GM21723 (cell line): ENCODE data around the gene SCYGR8.
"Not testable (repeated sequence)": the region's sequence is repeated elsewhere in the genome, so short reads cannot be mapped to it uniquely, and the experiment has no call there.

ENCODE experiments used
- ATAC-seq: cut with Tn5 transposase; IDR thresholded peaks from one replicate; pipeline ENCODE4 v1.9.1; 2021; ENCODE audit warnings: mild to moderate bottlenecking, moderate library complexity; ENCODE audit not compliant: unreplicated experiment

SCYGR8 gene, protein sequence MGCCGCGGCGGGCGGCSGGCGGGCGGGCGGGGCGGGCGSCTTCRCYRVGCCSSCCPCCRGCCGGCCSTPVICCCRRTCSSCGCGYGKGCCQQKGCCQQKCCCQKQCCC

DNA sequence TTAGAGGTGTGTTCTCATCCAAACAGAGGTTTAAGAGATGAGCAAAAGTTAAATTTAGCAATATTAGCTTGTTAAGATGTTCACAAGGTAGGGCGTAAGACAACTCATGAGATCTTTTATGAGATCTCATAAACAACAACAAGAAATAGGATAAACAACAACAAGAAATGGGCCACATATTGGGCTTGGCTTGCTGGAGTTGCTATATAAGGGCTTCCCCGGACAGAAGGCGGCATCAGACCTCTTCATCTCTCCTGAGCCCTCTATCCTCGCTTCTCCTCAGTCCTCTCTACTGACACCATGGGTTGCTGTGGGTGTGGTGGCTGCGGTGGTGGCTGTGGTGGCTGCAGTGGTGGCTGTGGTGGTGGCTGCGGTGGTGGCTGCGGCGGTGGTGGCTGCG lies at the start of gene SCYGR8:
Gene SCYGR8, plus strand, starts transcription at position 301 of the 400 bp plus-strand sequence. Its CDS starts 0 bp downstream, at position 301.
- no peak for ATAC-seq

DNA sequence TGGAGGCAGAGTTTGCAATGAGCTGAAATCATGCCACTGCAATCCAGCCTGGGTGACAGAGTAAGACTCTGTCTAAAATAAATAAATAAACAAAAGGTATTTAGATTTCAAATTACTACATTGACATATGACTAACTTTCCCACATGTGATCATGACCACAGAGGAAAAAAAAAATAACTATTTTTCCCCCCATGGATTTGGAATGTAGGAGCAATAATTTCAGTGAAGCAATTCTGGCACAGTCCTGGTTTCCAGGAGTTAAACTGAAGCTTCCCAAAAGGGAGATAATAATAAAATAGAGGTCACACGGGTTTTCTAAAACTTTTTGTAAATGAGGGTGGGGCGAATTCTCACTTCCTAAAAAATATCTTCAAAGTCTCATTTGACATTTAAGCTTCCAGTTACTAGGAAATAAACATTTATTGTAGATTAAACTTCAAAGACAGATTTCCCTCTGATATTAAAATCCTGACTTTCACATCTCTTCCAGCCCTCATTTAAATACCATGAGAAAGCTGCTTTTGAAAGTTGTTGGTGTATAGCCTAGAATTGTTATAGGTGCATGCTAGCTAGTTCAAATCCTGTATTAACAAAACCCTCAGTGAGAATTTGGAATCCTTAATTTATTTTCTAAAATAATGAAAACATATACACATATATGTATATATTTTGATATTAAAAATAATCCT lies 48.6 kb upstream of the SCYGR8 start:
- ATAC-seq, result no peak

DNA sequence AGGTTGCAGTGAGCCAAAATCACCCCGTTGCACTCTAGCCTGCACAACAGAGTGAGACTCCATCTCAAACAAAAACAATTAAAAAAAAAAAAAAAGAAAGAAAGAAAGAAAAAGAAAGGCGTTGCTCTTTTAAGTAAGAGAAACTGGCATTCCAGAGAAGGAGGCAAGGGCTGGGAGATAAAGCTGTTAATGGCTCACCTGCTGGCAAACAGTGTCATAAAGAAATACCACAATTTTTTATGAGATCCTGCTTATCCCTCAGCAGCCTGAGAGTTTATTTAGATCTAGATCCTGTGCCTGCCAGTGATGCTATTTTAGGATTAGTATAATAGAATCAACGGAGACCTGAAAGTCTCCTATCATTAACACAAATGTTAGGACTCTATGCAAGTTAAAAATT lies 44.1 kb upstream of the SCYGR8 start:
- no peak for ATAC-seq

DNA sequence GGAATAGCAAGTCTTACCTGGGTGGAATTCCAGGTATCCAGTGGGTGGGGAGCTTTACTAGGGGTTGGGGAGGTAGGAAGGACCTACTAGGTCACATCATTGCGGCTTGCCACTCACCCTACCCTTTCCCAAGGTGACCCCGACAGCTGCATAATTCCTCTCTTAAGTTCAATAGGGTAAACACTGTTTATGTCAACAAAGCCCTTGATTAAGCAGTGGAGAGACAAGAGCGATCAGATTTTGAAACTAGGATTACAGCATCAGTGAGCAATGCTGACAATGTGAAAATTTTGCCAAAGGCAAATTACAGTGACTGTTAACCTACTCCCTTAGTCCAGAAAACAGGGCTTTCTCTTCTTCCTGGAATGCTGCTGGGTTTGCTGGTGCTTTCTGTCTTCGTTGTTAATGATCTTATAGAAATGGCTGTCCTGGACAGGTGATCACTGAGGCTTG lies 42.4 kb upstream of the SCYGR8 start:
- no peak for ATAC-seq

DNA sequence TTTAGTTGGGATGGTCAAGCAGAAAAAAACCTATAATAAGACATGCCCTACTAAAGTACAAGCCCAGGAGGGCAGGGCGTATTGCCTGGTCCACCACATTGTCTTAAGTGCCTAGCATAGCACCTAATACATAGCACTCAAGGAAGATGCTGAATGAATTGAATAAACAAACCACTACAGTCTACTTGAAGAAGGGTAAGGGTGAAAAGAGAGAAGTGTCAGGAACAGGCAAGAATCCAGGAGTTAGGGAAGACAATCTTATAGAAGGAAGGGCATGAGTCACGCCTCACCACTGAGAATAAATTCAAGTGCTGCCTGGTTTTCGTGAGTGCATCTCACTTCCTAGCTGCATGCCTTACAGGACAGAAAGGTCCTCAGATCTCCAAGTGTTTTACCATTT lies 41.7 kb upstream of the SCYGR8 start:
- no peak for ATAC-seq

DNA sequence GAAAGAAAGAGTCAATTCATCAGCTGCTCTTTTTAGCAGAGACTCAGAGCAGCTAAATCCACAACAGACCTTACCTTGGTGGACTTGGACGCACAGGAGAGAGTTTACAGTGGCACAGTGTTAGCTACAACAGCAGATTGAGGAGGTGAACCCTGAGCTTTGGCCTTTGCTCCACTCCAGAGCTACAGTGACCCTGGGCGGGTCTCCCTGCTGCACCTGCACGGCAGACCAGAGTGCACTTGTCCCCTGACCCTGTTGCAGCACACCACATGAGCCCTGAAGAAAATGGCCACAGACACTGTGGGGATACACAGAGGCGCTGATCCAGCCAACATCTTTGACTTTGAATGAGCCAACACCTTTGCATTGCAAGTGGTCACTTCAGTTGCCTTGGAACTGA lies 38.8 kb upstream of the SCYGR8 start:
- no peak for ATAC-seq

DNA sequence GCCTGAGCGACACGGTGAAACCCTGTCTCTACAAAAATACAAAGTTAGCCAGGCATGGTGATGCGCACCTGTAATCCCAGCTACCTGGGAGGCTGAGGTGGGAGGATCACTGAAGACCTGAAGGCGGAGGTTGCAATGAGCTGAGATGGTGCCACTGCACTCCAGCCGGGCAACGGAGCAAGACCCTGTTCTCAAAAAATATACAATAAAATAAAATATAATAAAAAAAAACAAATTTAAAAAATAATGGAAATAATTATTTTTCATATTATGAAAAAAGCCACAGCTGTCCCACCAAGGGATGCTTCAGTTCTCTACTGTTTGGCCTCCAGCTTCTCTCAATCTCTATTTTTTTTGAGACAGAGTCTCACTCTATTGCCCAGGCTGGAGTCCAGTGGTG lies 38.3 kb upstream of the SCYGR8 start:
- ATAC-seq, result no peak

DNA sequence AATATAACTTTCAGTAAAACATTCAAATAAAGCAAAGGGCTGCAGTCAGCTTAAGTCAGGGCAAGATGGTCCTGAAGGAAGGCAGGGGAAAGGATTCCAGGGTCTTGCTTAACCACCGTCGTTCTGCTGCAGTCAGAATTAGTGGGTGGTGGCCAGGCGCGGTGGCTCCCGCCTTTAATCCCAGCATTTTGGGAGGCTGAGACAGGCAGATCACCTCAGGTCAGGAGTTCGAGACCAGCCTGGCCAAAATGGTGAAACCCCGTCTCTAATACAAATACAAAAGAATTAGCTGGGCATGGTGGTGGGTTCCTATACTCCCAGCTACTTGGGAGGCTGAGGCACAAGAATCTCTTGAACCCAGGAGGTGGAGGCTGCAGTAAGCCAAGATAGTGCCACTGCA lies 34.7 kb upstream of the SCYGR8 start:
- ATAC-seq, result no peak

DNA sequence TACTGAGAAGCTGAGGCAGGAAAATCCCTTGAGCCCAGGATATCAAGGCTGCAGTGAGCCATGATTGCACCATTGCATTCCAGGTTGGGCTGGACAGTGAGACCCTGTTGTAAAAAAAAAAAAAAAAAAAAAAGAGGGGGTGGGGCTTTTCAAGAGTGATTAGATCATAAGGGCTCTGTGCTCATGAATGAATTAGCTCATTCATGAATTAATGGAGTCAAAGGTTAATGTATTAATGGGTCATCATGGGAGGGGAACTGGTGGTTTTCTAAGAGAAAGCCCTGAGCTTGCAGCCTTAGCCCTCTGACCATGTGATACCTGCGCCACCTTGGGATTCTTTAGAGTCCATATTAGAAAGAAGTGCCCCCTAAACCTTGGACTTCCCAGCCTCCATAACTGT lies 32.4 kb upstream of the SCYGR8 start:
- ATAC-seq, result no peak

DNA sequence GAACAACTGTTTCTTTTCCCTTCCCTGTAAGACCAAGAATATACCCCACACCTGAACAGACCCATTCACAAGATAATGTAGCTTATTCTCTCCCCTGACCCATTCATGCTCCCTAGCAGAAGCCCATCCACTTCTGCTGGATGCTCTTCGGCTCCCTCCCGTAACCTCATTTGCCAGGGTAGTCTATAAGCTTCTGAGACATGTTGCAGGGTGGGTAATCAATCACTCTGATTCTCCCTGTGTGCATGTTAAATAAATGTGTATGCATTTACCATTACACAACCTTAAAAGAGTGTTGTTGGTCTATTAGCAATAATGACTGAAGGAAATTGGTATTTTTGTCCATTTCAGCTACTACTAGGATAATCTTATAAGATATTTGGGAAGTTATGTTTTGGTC lies 29.2 kb upstream of the SCYGR8 start:
- ATAC-seq, result no peak

DNA sequence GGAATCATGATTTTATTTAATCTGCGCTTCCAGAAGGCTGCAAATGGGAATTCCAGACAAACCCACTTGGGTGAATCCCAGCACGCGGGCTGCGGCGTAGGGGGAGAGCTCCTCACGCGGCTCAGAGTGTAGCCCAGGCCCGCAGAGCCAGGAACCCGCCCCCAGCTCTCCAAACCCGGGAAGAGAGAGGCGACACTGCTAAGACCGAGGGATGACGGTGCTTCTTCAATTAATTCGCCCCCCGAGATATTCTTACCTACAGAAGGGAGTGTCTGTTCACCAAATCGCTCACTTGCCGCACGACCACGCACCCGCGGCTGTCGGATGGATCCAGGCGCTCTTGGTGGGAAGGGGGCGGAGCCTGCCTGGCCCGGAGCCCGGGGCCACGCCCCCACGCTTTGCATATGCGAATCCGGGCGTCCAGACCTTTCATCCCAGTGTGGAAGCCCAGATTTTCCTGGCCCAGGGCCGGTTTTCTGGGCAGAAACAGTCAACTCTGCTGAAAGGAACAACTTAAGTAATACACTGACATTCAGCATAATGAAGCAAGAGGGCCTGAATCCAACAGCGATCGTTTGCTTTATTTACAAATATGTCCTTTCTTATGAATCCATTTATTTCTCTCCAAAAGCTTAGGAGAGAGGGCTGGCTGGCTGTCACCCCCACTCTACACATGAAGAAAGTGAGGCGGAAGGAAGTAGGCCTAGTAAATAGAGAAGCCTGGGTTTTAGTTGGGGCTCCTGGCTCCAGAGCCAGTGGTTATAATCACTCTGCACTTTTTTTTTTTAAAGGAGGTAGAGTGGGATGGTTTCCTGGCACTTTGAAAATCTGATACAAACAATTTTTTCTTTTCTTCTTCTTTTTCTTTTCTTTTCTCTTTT lies 27.8 kb upstream of the SCYGR8 start, which contains the start of gene SLC19A3:
Gene SLC19A3, minus strand, starts transcription at position 342 of the 881 bp plus-strand sequence. CDS start 15,710 bp downstream, outside the sequence.
- ATAC-seq, result no peak

DNA sequence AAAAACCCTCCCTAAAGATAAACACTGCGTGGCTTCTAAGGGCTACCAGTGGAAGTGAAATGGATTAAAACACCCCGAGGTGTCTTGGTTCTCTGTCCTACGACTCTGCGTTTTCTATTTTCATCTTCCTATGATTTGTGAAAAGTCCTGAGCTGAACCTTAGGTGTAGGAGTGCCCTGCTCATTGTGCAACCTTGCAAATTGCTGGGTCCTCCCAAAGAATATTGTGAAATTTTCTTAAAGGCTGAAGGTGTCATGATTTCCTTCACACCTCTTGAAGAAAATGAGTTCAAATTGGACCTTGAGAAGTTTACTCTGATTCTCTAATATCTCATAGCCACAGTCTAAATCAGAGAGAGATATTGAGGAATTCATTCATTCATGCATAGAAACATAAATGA lies 26.1 kb upstream of the SCYGR8 start:
- no peak for ATAC-seq

DNA sequence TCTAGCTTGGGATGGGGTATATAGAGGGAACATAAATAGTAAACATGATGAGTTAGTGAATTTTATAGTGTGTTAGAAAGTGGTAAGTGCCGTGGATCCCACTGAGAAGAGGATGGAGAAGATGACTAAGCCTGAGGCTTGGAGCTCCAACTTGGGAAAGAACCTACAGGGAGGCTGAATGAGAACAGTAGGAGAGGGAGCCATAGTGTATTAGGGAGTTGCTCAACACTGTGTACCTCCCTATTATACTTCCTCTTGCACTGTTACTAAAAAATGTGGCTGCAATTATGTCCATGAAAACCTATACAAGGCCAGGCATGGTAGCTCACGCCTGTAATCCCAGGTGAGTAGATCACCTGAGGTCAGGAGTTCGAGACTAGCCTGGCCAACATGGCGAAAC lies 25.0 kb upstream of the SCYGR8 start:
- ATAC-seq, result no peak

DNA sequence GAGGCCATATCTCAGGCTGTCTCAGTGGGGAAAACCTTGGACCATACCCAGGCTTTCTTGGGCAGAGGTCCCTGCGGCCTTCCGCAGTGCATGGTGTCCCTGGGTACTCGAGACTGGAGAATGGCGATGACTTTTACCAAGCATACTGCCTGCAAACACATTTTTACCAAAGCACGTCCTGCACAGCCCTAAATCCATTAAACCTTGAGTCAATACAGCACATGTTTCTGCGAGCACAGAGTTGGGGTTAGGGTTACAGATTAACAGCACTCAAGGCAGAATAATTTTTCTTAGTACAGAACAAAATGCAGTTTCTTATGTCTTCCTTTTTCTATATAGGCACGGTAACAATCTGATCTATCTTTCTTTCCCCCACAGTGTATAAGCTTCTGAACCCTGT lies 22.9 kb upstream of the SCYGR8 start:
- not testable (repeated sequence) for ATAC-seq

DNA sequence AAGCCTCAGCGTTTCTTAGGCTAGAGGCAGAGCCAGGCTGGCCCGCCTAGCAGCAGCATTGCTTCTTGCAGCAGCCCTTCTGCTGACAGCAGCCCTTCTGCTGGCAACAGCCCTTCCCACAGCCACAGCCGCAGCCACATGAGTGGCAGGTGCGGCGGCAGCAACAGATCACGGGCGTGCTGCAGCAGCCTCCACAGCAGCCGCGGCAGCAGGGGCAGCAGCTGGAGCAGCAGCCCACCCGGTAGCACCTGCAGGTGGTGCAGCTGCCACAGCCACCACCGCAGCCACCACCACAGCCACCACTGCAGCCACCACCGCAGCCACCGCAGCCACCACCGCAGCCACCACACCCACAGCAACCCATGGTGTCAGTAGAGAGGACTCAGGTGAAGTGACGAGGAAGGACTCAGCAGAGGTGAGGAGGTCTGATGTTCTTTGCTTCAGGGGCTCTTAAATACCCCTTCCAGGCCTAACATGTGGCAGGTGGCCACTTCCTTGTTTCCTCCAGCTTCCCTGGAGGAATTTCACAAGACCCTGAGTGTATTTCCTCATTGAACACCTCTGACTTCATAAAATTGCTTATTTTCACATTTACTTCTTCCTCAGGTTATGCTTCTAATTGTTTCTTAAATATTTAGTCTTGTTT lies 21.2 kb upstream of the SCYGR8 start, which contains the start of gene SCYGR6:
Gene SCYGR6, minus strand, starts transcription at position 364 of the 646 bp plus-strand sequence. Its CDS starts 0 bp downstream, at position 364.
- ATAC-seq, result no peak

DNA sequence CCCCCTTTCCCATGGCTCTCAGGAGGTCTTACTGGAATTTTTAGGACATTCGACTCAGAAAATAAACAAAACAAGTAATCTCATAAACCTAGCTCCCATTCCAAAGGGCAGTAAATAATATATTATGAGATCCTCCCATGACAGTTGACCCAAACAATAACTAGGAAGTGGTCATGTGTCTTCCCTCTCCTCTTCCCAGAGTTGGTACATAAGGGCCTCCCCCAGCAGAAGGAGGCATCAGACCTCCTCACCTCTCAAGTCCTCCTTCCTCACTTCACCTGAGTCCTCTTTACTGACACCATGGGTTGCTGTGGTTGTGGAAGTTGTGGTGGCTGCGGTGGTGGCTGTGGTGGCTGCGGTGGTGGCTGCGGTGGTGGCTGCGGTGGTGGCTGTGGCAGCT lies 17.7 kb upstream of the SCYGR8 start, which contains the start of gene SCYGR7:
Gene SCYGR7, plus strand, starts transcription at position 301 of the 400 bp plus-strand sequence. Its CDS starts 0 bp downstream, at position 301.
- ATAC-seq, result no peak

DNA sequence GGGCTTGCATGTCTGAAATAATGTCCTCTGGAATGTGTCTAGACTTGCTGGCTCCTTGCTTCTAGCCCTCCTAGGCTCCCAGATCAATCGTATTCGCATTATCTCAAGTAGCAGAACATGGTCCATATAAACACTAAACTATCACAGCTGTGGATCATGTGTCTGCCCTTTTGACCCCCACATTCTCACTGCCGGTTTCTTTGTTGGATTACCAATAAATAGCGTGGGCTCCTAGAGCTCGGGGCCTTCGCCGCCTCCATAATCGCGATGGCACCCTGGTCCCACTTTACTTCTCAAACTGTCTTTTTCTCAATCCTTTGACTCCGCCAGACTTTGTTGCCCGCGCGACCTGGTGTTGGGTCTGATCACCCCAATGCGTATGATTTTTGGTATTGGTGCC lies 6.3 kb upstream of the SCYGR8 start:
- no peak for ATAC-seq

DNA sequence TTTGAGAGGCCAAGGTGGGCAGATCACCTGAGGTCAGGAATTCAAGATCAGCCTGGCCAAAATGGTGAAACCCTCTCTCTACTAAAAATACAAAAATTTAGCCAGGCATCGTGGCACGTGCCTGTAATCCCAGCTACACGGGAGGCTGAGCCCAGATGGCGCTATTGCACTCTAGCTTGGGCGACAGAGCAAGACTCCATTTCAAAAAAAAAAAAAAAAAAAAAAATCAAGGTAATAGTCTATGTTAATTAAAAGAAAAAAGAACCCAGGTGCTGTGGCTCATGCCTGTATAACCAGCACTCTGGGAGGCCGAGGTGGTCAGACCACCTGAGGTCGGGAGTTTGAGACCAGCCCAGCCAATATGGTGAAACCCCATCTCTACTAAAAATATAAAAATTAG lies 5.0 kb upstream of the SCYGR8 start:
- not testable (repeated sequence) for ATAC-seq

DNA sequence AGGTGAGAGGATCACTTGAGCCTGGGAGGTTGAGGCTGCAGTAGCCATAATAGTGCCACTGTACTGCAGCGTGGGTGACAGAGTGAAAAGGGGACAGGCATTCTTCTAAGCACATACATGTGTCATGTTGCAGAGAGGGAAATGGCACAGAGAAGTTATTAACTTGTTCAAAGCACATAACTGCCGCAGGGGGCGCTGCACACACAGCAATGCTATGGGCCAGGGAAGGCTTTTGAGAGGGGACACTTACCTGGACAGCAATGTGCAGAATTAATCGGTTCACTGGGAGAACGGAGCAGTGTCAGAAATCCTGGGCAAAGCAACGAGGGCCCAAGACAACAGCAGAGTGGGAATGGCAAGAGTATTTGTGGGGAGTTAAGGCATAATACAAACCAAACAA lies 2.4 kb downstream of the SCYGR8 start:
- ATAC-seq, result no peak

DNA sequence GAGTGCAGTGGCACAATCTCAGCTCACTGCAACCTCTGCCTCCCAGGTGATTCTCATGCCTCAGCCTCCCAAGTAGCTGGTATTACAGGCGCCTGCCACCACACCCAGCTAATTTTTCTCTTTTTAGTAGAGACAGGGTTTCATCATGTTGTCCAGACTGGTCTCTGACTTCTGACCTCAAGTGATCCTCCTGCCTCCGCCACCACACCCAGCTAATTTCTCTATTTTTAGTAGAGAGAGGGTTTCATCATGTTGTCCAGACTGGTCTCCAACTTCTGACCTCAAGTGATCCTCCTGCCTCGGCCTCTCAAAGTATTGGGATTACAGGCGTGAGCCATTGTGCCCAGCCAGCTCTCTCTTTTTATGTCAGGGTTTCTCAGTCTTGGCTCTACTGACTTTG lies 10.6 kb downstream of the SCYGR8 start:
- ATAC-seq, result not testable (repeated sequence)
